H1 (cell line): ENCODE data around the gene SH3PXD2B. TPM values are rescaled to one million over a fixed set of nuclear protein-coding genes. Genes with fewer than 3 reads are reported as not detected.

ENCODE experiments used
- CHD1 ChIP-seq: IDR thresholded peaks from 2 replicates; pipeline ENCODE4 v1.6.1; 2012; ENCODE audit warnings: low read depth, low read length, improper control_type of control experiment
- CREB1 ChIP-seq: IDR thresholded peaks from 2 replicates; pipeline ENCODE4 v1.6.1; 2012; ENCODE audit warnings: inconsistent platforms
- E2F6 ChIP-seq: IDR thresholded peaks from 2 replicates; pipeline ENCODE4 v1.6.1; 2012; ENCODE audit warnings: inconsistent platforms
- KDM4A ChIP-seq: IDR thresholded peaks from one replicate; pipeline ENCODE4 v1.7.1; 2012; ENCODE audit warnings: low read depth, mild to moderate bottlenecking, moderate library complexity, low read length, inconsistent platforms; ENCODE audit not compliant: severe bottlenecking
- MAX ChIP-seq: IDR thresholded peaks from 2 replicates; pipeline ENCODE4 v1.6.1; 2012; ENCODE audit warnings: inconsistent platforms
- NRF1 ChIP-seq: IDR thresholded peaks from 2 replicates; pipeline ENCODE4 v1.6.1; 2011; ENCODE audit warnings: mild to moderate bottlenecking, low read depth, low read length, improper control_type of control experiment
- polyA plus RNA-seq, 7 experiments: library from polyadenylated mRNA; depleted of rRNA in 3 of 7; stranded (reverse) in 5 of 7; unstranded in 2 of 7; fragments of >200 nt in 5 of 7; fragments of 200-250 nt in 2 of 7; gene quantifications; 1 replicate in 5 of 7; 2 replicates in 1 of 7; 4 replicates in 1 of 7; pipeline versions ENCODE4 v1.2.1 to v1.2.3, GENCODE V29; 2011 to 2013; ENCODE audit warnings: missing spikeins in 2 of 7, mixed read lengths in 2 of 7
- total RNA-seq: library from RNA; stranded (reverse); fragmentation: NEBNext Ultra II Directional; extraction: Animal tissue kit (Norgen Biotek cat#: 25700); gene quantifications from 2 replicates; pipeline ENCODE4 v1.2.1, GENCODE V29; 2021
- TF ChIP-seq, protein P1 (sequence below): fragments of 300-600 bp; sonication (generic); IDR thresholded peaks from 2 replicates; pipeline ENCODE4 v1.7.1; 2012; ENCODE audit warnings: low read length, moderate library complexity, mild to moderate bottlenecking, inconsistent platforms; ENCODE audit not compliant: insufficient replicate concordance

The SH3PXD2B gene
- total and polyA plus RNA-seq, 2 of the 8 experiments (the other 6 are each of a cell fraction or from before 2014, with no cell fraction given), result 32.9 to 72.9 TPM

DNA sequence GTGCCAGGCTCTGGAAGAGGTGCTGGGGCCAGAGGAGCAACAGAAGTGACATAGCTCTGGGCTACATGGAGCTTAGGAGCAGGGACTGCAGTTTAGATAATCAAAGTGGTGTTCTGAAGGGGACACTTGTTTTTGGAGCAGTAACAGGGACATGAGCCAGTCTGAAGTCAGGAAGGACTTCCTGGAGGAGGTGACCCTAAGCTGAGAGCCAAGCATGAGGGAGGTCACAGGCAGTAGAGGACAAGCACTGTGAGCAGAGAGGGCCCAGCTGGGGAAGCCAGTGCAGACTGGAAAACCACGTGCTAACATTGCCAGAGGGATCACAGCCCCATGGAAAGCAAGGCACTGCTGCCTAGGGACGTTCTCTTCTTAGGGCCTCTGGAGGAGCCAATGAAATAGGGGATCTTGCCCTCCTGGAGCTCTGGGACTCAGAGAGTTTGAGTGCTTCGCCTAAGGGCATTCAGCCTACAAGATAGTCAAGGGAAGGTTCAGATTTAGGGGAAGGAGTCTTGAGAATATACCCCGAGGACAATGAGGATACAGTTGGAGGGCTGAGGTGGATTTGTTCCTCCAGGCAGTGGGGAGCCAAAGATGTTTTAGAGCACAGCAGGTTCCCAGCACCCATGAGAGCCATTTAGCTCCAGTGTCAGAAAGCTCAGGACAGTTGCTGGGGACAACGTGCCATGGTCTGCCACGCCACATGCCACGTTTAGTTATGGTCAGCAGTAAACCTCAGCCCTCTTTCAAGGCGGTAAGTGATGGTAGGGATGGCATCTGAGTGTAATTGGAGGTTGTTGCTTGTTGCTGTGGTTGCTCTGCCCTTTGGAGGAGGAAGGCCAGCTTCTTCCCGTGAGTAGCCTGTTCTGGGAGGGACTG lies 40.5 kb upstream of the SH3PXD2B start (continued):
- TF ChIP-seq, protein P1, sequence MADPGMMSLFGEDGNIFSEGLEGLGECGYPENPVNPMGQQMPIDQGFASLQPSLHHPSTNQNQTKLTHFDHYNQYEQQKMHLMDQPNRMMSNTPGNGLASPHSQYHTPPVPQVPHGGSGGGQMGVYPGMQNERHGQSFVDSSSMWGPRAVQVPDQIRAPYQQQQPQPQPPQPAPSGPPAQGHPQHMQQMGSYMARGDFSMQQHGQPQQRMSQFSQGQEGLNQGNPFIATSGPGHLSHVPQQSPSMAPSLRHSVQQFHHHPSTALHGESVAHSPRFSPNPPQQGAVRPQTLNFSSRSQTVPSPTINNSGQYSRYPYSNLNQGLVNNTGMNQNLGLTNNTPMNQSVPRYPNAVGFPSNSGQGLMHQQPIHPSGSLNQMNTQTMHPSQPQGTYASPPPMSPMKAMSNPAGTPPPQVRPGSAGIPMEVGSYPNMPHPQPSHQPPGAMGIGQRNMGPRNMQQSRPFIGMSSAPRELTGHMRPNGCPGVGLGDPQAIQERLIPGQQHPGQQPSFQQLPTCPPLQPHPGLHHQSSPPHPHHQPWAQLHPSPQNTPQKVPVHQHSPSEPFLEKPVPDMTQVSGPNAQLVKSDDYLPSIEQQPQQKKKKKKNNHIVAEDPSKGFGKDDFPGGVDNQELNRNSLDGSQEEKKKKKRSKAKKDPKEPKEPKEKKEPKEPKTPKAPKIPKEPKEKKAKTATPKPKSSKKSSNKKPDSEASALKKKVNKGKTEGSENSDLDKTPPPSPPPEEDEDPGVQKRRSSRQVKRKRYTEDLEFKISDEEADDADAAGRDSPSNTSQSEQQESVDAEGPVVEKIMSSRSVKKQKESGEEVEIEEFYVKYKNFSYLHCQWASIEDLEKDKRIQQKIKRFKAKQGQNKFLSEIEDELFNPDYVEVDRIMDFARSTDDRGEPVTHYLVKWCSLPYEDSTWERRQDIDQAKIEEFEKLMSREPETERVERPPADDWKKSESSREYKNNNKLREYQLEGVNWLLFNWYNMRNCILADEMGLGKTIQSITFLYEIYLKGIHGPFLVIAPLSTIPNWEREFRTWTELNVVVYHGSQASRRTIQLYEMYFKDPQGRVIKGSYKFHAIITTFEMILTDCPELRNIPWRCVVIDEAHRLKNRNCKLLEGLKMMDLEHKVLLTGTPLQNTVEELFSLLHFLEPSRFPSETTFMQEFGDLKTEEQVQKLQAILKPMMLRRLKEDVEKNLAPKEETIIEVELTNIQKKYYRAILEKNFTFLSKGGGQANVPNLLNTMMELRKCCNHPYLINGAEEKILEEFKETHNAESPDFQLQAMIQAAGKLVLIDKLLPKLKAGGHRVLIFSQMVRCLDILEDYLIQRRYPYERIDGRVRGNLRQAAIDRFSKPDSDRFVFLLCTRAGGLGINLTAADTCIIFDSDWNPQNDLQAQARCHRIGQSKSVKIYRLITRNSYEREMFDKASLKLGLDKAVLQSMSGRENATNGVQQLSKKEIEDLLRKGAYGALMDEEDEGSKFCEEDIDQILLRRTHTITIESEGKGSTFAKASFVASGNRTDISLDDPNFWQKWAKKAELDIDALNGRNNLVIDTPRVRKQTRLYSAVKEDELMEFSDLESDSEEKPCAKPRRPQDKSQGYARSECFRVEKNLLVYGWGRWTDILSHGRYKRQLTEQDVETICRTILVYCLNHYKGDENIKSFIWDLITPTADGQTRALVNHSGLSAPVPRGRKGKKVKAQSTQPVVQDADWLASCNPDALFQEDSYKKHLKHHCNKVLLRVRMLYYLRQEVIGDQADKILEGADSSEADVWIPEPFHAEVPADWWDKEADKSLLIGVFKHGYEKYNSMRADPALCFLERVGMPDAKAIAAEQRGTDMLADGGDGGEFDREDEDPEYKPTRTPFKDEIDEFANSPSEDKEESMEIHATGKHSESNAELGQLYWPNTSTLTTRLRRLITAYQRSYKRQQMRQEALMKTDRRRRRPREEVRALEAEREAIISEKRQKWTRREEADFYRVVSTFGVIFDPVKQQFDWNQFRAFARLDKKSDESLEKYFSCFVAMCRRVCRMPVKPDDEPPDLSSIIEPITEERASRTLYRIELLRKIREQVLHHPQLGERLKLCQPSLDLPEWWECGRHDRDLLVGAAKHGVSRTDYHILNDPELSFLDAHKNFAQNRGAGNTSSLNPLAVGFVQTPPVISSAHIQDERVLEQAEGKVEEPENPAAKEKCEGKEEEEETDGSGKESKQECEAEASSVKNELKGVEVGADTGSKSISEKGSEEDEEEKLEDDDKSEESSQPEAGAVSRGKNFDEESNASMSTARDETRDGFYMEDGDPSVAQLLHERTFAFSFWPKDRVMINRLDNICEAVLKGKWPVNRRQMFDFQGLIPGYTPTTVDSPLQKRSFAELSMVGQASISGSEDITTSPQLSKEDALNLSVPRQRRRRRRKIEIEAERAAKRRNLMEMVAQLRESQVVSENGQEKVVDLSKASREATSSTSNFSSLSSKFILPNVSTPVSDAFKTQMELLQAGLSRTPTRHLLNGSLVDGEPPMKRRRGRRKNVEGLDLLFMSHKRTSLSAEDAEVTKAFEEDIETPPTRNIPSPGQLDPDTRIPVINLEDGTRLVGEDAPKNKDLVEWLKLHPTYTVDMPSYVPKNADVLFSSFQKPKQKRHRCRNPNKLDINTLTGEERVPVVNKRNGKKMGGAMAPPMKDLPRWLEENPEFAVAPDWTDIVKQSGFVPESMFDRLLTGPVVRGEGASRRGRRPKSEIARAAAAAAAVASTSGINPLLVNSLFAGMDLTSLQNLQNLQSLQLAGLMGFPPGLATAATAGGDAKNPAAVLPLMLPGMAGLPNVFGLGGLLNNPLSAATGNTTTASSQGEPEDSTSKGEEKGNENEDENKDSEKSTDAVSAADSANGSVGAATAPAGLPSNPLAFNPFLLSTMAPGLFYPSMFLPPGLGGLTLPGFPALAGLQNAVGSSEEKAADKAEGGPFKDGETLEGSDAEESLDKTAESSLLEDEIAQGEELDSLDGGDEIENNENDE, result no peak
- no peak for TF ChIP-seq NRF1
- no peak for TF ChIP-seq CREB1
- TF ChIP-seq CHD1, result no peak
- TF ChIP-seq E2F6, result no peak
- no peak for TF ChIP-seq KDM4A
- TF ChIP-seq MAX, result no peak
